ENCODE data around the gene LTA.
A peak's percentile ranks its signal among the peaks of the same experiment; 100 is the strongest.

The LTA gene

DNA sequence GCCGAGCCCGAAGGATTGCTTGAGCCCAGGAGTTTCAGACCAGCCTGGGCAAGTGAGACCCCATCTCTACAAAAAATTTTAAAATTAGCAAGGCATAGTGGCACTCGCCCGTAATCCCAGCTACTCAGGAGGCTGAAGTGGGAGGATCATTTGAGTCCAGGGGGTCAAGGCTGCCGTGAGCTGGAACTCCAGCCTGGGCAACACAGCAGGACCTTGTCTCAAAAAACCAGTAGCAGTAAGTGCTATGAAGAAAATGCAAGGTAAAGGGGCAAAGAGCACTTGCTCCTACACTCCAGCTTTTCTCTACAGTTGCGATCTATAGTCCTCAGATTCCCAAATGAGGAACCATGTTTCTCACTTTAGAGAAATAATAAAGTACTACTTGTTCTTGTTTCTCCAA, 28.4 kb upstream of the LTA start:
- no peak for DNase-seq

DNA sequence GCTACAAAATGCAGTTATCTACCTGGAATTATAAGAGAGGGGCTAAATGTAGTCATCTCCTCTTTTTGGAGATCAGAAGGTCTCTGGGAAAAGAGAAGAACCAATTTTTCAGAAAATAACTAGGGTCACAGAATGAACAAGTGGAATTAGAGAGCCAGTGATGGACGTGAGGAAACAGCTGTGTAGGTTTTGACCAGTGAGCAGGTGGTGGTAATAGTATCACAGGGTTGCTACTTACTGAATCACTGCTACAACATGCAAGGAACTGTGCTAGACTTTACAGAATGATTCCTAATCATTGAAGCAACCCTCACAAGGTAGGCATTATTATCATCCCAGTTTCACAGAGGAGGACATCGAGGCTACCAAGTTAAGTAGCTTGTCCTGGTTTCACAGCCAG, 27.4 kb upstream of the LTA start:
- DNase-seq: no peak

GRCh38 chr6:31545291-31545690, 26.8 kb upstream of the LTA start:
- no peak for DNase-seq

DNA sequence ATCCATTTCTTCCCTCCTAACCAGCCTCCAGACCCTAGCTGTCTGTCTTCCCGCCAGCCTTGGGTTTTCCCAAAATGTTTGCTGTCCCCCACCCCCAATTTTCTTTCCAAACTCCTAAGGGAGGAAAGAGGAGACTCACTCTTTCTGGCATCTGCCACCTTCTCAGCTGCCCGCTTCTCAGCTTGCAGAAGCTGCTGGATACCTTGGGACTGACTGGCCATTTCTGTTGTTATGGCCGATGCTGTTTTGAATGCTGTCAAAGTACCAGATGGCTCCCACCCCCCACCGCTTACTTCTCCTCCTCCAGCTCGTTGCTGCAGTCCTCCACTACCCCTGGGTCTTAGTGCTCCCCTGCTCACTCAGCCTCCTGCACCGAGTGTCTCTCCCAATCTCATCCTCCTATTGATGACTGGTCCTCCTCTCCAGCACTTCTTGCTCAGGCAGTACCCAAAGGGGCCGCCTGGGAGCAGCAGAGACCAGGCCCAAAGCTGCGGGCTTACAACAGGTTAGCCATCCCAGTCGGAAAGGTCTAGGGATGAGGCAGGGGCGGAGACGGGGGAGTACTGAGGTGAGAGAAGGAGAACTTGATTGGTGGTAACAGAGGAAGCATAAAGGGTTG, 25.6 kb upstream of the LTA start, which contains the start of gene ATP6V1G2:
Gene ATP6V1G2, minus strand, starts transcription at position 270 of the 619 bp plus-strand sequence. Its CDS starts 49 bp downstream, at position 221.
- peak; percentile 89 for DNase-seq

GRCh38 chr6:31546958-31547726, 24.9 kb upstream of the LTA start, which contains the start of gene NFKBIL1:
Gene NFKBIL1 (plus strand): TSS chr6:31547608. CDS start chr6:31547695, 87 bp downstream.
- DNase-seq: peak; percentile 87

- no peak for DNase-seq
These were observed 24.2 kb upstream of the LTA start for GRCh38 chr6:31547727-31548543.

- DNase-seq: no peak
These were observed 23.6 kb upstream of the LTA start for GRCh38 chr6:31548544-31548873.

GRCh38 chr6:31551371-31551770, 20.7 kb upstream of the LTA start:
- DNase-seq: peak; percentile 66

DNA sequence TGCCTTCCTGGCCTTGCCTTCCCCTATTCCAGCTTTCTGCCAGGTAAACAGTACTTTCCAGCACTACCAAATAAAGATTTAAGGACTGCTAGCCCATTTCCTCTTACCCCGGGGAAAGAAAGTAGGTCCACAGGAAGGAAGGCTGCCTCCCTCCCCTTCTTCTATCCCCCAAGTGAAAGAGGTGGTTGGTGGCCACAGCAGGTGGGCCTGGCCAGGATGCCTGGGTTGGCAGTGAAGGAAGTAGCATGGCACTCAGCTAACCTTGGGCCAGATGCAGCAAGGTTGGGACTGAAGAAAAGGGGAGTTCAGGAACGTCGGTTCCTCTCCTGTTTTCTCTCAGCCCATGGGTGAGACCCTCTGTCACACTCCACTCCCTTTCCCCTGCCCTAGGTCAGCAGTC, 15.8 kb upstream of the LTA start:
- DNase-seq: no peak

GRCh38 chr6:31557443-31558317, 14.4 kb upstream of the LTA start:
- DNase-seq: no peak

- no peak for DNase-seq
These were observed 13.8 kb upstream of the LTA start for GRCh38 chr6:31558318-31558625.

GRCh38 chr6:31558631-31559500, 13.2 kb upstream of the LTA start:
- peak; percentile 62 for DNase-seq

DNA sequence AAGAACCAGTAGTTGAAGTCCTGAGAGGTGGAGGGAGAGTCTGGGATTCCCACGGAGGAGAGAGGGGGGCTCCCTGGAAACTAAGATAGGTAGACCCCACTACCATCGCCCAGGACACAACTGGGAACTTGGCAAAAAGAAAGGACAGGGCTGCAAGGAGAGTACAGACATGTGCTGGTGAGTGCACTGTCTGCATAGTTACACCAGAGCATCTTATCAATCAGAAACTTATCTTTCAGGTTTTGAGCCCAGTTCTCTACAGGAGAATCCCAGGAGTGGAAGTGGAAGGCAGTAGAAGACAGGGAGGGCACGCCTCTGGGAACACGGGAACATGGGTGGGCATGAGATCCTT, 12.5 kb upstream of the LTA start:
- no peak for DNase-seq

- peak; percentile 34 for DNase-seq
These were observed 12.0 kb upstream of the LTA start for GRCh38 chr6:31559958-31560696.

DNA sequence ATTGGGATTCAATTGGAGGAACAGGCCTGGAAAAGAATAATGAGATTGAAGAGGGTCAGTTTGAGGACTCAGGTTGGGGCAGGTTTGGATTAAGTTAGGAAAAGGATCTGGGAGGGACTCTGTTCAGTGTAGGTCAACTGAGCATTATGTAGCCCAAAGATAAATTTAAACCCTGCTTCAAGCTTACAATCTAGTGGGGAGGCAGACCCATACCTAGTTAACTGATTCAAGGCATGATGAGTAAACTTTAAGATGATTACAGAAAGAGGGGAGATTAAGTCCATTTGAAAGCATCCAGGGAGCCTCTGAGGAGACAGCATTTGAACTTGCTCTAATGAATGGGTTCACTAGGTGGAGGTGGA, 11.4 kb upstream of the LTA start:
- no peak for DNase-seq

GRCh38 chr6:31567531-31568370, 4.3 kb upstream of the LTA start:
- DNase-seq: no peak

- peak; percentile 52 for DNase-seq
These were observed 3.5 kb upstream of the LTA start for GRCh38 chr6:31568537-31568961.

- DNase-seq: no peak
These were observed 2.1 kb upstream of the LTA start for GRCh38 chr6:31569861-31570536.

GRCh38 chr6:31573239-31574105, 1.4 kb downstream of the LTA start:
- DNase-seq: no peak

All from activated T-cell treated with anti-CD3 and anti-CD28 coated beads, Interleukin-2, amount 50 U/mL, for 1 hour (primary cell).